ENCODE results near the gene BAIAP2.

DNA sequence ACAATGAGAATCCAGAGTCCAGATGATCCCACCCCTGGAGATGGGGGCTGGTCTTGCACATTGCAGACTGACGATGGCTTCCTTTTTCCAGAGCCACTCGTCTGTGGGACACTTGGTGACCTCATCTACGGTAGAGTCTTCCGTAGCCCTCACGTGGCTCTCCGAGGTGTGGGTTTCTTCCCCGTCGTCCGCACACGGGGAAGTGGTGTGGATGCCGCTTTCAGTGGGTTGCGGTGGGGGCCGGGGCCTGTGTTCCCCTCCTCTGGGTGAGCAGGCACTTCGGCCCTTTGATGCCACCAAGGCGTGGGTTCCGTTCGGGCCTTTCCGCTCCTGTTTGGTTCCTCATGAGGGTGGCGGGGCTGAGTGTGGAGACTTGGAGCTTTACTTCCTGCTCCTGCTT, 21.4 kb downstream of the BAIAP2 start:
- TF ChIP-seq, protein P1, sequence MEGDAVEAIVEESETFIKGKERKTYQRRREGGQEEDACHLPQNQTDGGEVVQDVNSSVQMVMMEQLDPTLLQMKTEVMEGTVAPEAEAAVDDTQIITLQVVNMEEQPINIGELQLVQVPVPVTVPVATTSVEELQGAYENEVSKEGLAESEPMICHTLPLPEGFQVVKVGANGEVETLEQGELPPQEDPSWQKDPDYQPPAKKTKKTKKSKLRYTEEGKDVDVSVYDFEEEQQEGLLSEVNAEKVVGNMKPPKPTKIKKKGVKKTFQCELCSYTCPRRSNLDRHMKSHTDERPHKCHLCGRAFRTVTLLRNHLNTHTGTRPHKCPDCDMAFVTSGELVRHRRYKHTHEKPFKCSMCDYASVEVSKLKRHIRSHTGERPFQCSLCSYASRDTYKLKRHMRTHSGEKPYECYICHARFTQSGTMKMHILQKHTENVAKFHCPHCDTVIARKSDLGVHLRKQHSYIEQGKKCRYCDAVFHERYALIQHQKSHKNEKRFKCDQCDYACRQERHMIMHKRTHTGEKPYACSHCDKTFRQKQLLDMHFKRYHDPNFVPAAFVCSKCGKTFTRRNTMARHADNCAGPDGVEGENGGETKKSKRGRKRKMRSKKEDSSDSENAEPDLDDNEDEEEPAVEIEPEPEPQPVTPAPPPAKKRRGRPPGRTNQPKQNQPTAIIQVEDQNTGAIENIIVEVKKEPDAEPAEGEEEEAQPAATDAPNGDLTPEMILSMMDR (IDR thresholded peaks at IDR 0.05; ENCODE audit: insufficient read depth, low read length, poor library complexity, severe bottlenecking), result no peak
- no peak for TF ChIP-seq EZH2phosphoT487 (conservative IDR thresholded peaks at IDR 0.05; ENCODE audit: low read length)

All from SU-DHL-6 (cell line).